ENCODE results near the gene NDUFS8. TPM values are rescaled to one million over a fixed set of nuclear protein-coding genes. Genes with fewer than 3 reads are reported as not detected.
A peak's percentile ranks its signal among the peaks of the same experiment; 100 is the strongest.

The NDUFS8 gene
- total RNA-seq, 2 donors from 2014 or later, result 304 to 342 TPM

GRCh38 chr11:68061508-68061907 is 31.0 kb downstream of the NDUFS8 start:
- ATAC-seq (no peak), DNase-seq (no peak)
- intact Hi-C loops (cut with DNase I), result no loop called here

GRCh38 chr11:68064926-68065325 is 34.4 kb downstream of the NDUFS8 start:
- intact Hi-C loops (cut with DNase I), result no loop called here
- DNase-seq (no peak), ATAC-seq (no peak)

GRCh38 chr11:68065841-68066240 is 35.4 kb downstream of the NDUFS8 start:
- ATAC-seq, result no peak
- intact Hi-C loops (cut with DNase I), result no loop called here
- no peak for DNase-seq

GRCh38 chr11:68066742-68067141 is 36.3 kb downstream of the NDUFS8 start:
- intact Hi-C loops (cut with DNase I), result no loop called here
- DNase-seq (no peak), ATAC-seq (peak in 1 of 2 donors; percentile 65)

- intact Hi-C loops (cut with DNase I), result no loop called here
- ATAC-seq (peak; percentile 48 to 63), DNase-seq (no peak)
These were observed 37.5 kb downstream of the NDUFS8 start for GRCh38 chr11:68067991-68068390.

- ATAC-seq (no peak), DNase-seq (no peak)
These were observed 41.0 kb downstream of the NDUFS8 start for GRCh38 chr11:68071281-68072048.

GRCh38 chr11:68074584-68075352 is 44.3 kb downstream of the NDUFS8 start:
- DNase-seq (no peak), ATAC-seq (peak in 1 of 2 donors; percentile 15)

More at GRCh38 chr11:68071281-68072048, 41.0 kb downstream of the NDUFS8 start:
- intact Hi-C loops (cut with DNase I), result no loop called here

GRCh38 chr11:68076371-68077042 is 46.0 kb downstream of the NDUFS8 start:
- intact Hi-C loops (cut with DNase I), result no loop called here
- DNase-seq, result no peak
- no peak for ATAC-seq

More at GRCh38 chr11:68074584-68075352, 44.3 kb downstream of the NDUFS8 start:
- intact Hi-C loops (cut with DNase I), result no loop called here

- peak; percentile 30 to 73 for ATAC-seq
- intact Hi-C loops (cut with DNase I), result no loop called here
- no peak for DNase-seq
These were observed 47.4 kb downstream of the NDUFS8 start for GRCh38 chr11:68077617-68078582.

GRCh38 chr11:68080860-68081259 is 50.4 kb downstream of the NDUFS8 start:
- intact Hi-C loops (cut with DNase I), result no loop called here
- DNase-seq, result no peak
- ATAC-seq, result no peak

GRCh38 chr11:68081691-68082090 is 51.2 kb downstream of the NDUFS8 start:
- intact Hi-C loops (cut with DNase I), result no loop called here
- DNase-seq (no peak), ATAC-seq (no peak)

GRCh38 chr11:68082481-68082880 is 52.0 kb downstream of the NDUFS8 start:
- no peak for DNase-seq
- ATAC-seq, result no peak
- intact Hi-C loops (cut with DNase I), result no loop called here

- ATAC-seq (no peak), DNase-seq (no peak)
- intact Hi-C loops (cut with DNase I), result no loop called here
These were observed 53.0 kb downstream of the NDUFS8 start for GRCh38 chr11:68083517-68083916.

Small RNA genes within 50 kb of the gene (microRNA-seq; reads per million reads assigned to microRNA genes)
- gene MIR4691 (0 reads per million in 2 donors), gene MIR6753 (0 reads per million in 2 donors), gene MIR7113 (1.2 to 1.9 reads per million in 2 donors)

Other genes with a start within 250 kb of the NDUFS8 start
- 10 to 100 TPM; 12.5 to 15.1 TPM for gene UNC93B1, start 26.6 kb upstream of the NDUFS8 start, total RNA-seq
- gene ALDH3B1, start 20.4 kb upstream of the NDUFS8 start, total RNA-seq, result 1 to 10 TPM; 6.2 to 8.9 TPM
- gene TCIRG1, start 8.3 kb downstream of the NDUFS8 start, total RNA-seq, result 10 to 100 TPM; 39.5 to 51.7 TPM
- gene CHKA, start 90.7 kb downstream of the NDUFS8 start, total RNA-seq, result 10 to 100 TPM in 1 of 2 donors, 1 to 10 TPM in 1; 7.8 to 11.8 TPM
- gene KMT5B, start 182.6 kb downstream of the NDUFS8 start, total RNA-seq, result 10 to 100 TPM; 28.8 to 29.8 TPM
- gene C11orf24, start 241.3 kb downstream of the NDUFS8 start, total RNA-seq, result 10 to 100 TPM; 28.7 to 42.0 TPM